Right ventricle myocardium superior (tissue), 1 donor: ENCODE data around the gene RFX1. TPM values are rescaled to one million over a fixed set of nuclear protein-coding genes. Genes with fewer than 3 reads are reported as not detected.
"Not testable (repeated sequence)": the region's sequence is repeated elsewhere in the genome, so short reads cannot be mapped to it uniquely, and the experiment has no call there.

Experiments
- ATAC-seq: fragments of 200-7000 bp; cut with Tn5 transposase; one replicate; pipeline ENCODE4 v1.9.1; 2020; ENCODE audit warnings: mild to moderate bottlenecking; ENCODE audit not compliant: poor library complexity
- DNase-seq: peaks from one replicate; pipeline ENCODE4 v3.0.0-alpha.2; 2020
- intact Hi-C: fragments of 100-400 bp; cut with DNase I; formaldehyde crosslinking; loops from one replicate; pipeline ENCODE4 v1.11.2; 2022
- total RNA-seq: library from RNA; stranded (reverse); fragmentation: NEBNext Ultra II Directional; extraction: Animal tissue kit (Norgen Biotek cat#: 25700); gene quantifications from one replicate; pipeline ENCODE4 v1.2.1, GENCODE V29; 2021
- donor health status: DM: no; HTN: yes; CAD: no; lungs with severe emphysema.

RFX1 gene
- total RNA-seq, 1 donor from 2014 or later: 13.0 TPM

DNA sequence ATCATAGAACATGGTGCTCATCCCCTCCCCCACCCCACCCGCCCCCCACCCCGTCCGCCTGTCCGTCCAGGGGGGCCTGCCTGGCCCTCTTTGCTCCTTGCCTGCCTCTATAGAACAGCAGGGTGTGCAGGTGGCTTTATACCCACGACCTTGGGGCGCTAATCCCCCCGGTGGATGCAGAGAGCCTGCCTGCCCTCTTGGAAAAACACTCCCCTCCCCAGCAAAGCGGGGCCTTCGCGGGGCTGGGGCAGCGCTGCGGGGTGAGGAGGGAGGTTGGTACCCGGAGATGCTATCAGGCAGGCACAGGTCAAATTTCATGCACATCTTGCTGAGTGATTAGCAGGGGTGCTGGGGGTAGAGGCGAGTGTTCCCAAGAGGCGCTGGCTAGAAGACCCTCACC, 21.9 kb downstream of the RFX1 start:
- ATAC-seq (no peak), DNase-seq (no peak)
- intact Hi-C loops: no loop called here

GRCh38 chr19:13983213-13983889, 22.8 kb downstream of the RFX1 start:
- DNase-seq: no peak
- intact Hi-C loops: no loop called here
- ATAC-seq: no peak

- intact Hi-C loops: no loop called here
- ATAC-seq (no peak), DNase-seq (no peak)
Measured at GRCh38 chr19:13982773-13983172, 23.3 kb downstream of the RFX1 start.

DNA sequence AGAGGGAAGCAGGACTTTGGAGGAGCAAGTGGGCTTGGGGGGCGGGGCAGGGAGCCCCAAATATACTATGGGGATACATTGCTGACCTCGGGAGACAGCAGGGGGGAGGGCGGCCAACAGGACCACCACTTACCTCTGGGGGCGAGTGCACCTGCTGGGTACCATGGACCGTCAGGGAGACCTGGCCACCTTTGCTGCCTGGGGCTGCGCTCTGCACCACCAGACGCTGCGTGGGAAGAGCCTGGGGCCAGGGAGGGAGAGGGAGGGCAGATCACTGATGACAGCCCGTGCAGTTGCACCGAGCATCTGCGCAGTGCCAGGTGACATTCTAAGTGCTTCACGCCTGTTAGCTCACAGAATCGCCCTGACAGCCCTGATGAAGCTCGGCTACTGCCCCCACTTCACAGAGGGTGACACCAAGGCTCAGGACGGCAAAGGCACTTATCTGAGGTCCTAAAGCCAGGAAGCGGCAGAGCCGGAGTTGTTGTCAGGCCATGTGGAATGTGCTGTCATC, 24.1 kb downstream of the RFX1 start:
- intact Hi-C loops: no loop called here
- ATAC-seq: no peak
- DNase-seq: no peak

- intact Hi-C loops: no loop called here
Measured at GRCh38 chr19:13981467-13981866, 24.7 kb downstream of the RFX1 start.

GRCh38 chr19:13981021-13981420, 25.1 kb downstream of the RFX1 start:
- DNase-seq (no peak), ATAC-seq (no peak)
- intact Hi-C loops: no loop called here

More at GRCh38 chr19:13981467-13981866, 24.7 kb downstream of the RFX1 start:
- DNase-seq (no peak), ATAC-seq (no peak)

DNA sequence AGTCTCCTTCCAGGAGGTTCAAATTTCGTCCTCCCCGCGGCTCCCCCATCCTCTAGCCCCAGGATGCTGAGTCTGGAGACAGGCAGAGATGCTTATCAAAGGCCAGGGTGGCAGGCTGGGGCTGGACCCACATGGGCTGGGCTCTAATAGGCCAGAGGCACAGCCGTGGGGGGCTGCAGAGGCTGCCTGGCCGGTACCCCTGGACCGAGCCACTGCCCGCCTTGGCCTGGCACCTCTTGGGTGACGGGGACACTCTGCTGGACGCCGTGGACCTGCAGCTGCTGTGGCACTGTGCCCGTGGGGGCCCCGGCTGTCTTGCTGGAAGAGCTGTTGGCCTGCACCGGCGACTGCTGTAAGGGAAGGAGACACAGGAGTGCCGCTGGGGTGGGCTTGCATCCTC, 25.8 kb downstream of the RFX1 start:
- intact Hi-C loops: no loop called here
- DNase-seq (no peak), ATAC-seq (no peak)

DNA sequence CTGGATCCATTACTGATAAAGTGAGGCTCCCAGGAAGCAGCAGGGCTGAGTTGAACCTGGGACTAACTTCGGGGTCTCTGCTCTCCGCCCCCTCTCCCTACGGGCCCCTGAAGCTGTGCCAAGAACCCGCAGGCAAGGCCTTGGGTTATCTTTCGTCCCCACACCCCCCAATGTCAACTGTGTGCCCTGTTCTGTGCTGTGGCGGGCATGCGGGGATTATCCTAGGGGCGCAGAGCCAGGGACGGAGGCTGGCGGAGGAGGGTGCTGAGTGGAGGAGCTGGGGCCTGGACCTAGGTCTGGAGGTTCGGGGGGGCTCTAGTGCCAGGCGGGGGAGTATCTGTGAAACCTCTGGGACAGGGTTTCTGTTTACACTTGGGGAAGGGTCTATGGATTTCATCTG, 26.4 kb downstream of the RFX1 start:
- no peak for ATAC-seq

GRCh38 chr19:13979244-13979615, 26.9 kb downstream of the RFX1 start:
- no peak for DNase-seq
- ATAC-seq: peak; percentile 8
- intact Hi-C loops: no loop called here

More for the DNA sequence above, 26.4 kb downstream of the RFX1 start:
- no peak for DNase-seq
- intact Hi-C loops: no loop called here

DNA sequence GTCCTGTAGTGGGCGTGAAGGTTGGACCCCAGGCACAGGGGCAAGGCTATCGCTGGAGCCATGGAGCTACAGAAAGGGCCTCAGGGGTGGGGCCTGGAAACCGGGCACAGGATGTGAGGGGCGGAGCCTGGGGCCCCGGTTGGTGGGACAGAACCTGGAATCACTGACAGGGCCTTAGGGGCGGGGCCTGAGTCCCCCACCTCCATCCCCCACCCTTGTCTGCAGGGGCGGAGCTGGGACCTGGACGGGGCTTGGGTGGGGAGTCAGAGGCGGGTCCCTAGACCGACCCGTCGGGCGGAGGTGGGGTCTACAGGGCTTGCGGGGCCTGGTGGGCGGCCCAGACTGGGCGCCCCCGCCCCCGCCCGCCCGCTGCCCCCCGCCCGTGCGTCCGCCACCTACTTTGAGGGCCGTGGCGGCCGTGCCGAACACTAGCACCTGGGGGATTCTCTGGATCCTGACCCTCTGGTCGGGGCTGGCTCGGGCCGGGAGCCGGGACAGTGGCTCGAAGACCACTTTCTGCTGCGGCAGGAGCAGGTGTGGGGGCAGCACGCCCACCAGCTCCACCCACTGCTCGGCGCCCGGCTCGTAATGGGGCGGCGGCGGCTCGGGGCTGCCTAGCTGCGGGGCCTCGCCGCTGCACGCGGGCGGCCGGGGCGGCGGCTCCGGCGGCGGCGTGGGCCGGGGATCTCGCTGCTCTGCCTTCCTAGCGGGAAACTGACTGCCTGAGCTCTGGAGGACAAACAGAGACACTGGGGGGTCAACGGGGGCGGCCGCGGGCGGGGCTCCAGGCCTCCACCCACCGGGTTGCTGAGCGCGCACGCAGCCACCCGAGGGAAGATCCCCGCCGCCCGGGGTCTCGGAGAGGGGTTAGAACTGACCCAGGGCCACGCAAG, 27.5 kb downstream of the RFX1 start:
- ATAC-seq: peak; percentile 83
- peak; percentile 92 for DNase-seq
- intact Hi-C loops: no loop called here

DNA sequence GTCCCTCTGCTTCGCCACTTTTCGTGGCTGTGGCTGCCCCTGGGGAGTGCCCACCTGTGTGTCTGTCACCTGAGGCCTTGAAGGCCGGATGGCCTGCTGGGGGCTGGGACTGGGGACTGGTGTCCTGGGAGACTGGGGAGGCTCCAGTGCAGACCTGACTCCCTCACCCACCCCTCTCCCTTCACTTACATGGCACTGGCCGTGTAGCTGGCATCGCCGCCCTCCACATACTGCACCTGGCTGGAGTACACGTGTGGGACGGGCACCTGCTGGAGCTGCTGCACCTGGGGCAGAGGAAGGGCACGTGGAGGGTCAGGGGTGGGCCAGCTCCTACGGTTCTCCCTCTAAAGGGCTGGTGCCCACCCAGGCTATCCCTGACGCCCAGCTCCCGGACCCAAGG, 28.3 kb downstream of the RFX1 start:
- intact Hi-C loops: no loop called here
- no peak for ATAC-seq

DNA sequence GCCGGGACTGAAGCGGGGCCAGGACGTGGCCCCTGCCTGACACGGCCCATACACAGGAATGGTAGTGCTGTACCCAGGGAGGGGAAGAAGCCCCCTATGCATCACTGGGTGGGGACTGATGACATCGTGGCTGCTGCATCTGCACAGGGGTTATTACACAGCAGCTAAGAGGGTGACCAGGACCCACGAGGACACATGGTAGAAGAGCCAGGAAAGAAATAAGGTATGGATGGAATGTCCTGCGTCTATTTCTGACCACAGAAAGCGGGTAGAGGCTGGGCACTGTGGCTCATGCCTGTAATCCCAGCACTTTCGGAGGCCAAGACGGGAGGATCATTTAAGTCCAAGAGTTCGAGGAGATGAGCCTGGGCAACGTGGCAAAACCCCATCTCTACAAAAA, 29.7 kb downstream of the RFX1 start:
- ATAC-seq (peak; percentile 43), DNase-seq (no peak)
- intact Hi-C loops: no loop called here

More for the DNA sequence above, 28.3 kb downstream of the RFX1 start:
- DNase-seq: no peak

DNA sequence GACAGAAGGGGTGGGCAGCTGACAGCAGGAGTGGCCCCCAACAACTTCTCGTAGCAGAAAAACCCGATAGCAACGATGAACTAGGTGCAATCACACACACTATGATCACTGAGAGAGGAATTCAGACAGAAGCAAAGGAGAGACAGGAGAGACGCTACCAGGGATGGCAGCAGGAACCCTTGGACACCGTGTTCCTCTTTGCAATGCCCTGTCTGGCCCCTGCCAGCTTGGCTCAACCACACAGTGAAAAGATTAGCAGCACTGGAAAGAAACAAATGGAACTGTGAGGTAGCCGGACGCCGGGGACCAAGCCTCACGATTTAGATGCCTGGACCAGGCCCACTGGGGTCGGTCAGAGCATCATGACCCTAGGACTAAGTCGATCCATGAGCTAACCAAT, 30.2 kb downstream of the RFX1 start:
- DNase-seq (no peak), ATAC-seq (peak; percentile 56)
- intact Hi-C loops: no loop called here

DNA sequence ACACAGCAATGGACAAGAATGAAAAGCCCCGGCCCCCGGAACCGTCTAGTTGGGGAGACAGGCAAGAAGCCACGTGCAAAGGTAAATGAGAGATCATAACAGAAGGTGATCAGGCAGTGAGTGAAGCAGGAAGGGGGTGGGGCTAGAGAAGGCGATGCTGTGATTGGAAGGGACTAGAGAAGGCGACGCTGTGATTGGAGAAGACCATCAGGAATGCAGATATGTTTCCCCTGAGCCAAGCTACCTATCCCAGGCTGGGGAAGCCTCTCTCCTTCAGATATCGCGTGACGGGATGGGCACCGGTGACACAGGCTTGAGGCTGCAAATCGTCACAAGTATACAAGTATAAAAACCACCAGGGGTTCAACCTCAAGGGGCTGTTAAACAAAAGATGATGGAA, 32.0 kb downstream of the RFX1 start:
- intact Hi-C loops: no loop called here
- ATAC-seq: no peak
- DNase-seq: no peak

DNA sequence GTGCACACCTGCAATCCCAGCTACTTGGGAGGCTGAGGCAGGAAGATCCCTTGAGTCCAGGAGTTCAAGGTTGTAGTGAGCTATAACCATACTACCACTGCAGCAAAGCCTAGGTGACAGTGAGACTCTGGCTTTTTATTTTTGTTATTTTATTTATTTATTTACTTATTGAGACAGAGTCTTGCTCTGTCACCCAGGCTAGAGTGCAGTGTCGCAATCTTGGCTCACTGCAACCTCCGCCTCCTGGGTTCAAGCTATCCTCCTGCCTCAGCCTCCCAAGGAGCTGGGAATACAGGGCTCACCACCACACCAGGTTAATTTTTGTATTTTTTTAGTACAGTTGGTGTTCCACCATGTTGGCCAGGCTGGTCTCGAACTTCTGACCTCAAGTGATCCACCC, 32.6 kb downstream of the RFX1 start:
- ATAC-seq, intact Hi-C loops, DNase-seq: not testable (repeated sequence)

- intact Hi-C loops: no loop called here
- ATAC-seq: no peak
- no peak for DNase-seq
Measured at GRCh38 chr19:13972368-13973155, 33.6 kb downstream of the RFX1 start.

DNA sequence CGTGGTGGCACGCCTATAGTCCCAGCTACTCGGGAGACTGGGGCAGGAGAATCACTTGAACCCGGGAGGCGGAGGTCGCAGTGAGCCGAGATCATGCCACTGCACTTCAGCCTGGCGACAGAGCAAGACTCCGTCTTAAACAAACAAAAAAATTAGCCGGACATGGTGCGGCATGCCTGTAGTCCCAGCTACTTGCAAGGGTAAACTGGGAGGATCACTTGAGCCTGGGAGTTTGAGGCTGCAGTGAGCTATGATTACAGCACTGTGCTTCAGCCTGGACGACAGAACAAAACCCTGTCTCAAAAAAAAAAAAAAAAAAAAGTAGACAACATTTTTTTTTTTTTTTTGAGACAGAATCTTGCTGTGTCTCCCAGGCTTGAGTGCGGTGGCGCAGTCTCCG, 34.3 kb downstream of the RFX1 start:
- ATAC-seq, intact Hi-C loops, DNase-seq: not testable (repeated sequence)

DNA sequence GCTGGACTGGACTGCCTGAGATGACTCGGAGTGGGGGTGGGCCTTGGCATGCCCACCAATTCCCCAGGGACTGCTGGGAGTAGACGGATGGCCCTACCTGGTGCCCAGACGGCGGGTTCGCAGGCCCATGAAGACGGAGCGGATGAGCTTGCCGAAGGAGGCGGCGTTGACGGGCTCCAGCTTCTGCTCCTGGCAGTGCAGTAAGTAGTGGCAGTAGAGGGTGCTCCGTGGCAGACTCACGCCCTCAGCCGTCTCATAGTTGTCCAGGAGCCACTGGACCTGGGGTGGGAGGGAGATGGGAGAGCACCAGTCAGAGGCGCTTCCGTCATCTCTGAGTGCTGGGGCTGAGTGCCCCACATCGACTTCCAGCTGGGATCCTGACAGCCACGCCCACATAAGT, 36.2 kb downstream of the RFX1 start:
- ATAC-seq (no peak), DNase-seq (no peak)
- intact Hi-C loops: no loop called here

- intact Hi-C loops: no loop called here
- ATAC-seq (no peak), DNase-seq (no peak)
Measured at GRCh38 chr19:13968999-13969398, 37.1 kb downstream of the RFX1 start.
